ENCODE data around the gene BRPF3.

BRPF3 gene

DNA sequence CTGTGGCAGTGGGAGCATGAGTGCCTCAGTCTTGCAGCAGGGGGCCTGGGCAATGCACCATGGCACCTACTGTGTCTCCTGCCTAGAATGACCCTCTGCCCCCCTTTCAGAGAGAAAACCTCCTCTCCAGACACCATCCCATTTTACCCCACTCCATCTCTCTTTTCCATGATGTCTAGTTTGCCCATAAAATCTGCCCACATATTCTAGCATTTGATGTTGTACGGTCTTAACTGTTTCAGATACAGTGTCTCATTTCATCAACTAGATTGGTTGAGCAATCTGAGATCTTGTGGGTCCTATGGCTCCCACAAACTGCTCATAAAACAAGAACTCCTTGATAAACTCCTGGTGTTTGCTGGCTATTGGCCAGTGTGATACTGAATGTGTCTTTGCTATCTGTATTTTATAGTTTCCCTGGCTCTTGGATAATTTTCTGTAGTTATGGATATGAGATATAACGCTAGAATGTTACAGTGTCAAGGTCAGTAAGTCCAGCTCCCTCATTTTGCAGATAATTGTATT is 81.5 kb downstream of the BRPF3 start:
- Histone ChIP-seq H3K4me1 (ENCODE audit: control insufficient read depth, insufficient read depth, low read length) (no peaks in the 10 kb centered on the region; the same call in 1 of the 2 replicates), H3K36me3 (ENCODE audit: control insufficient read depth, insufficient read depth, low read length) (no peaks in the 10 kb centered on the region), H3K27ac (ENCODE audit: low read length) (no peak overlapping the region), H3K4me3 (ENCODE audit: low read length) (no peak overlapping the region), H3K9me3 (ENCODE audit: control insufficient read depth, insufficient read depth, low read length) (no peaks in the 10 kb centered on the region), H3K27me3 (ENCODE audit: control insufficient read depth, insufficient read depth, low read length) (no peaks in the 10 kb centered on the region)
- DNase-seq (ENCODE audit: low read depth, low spot score) = no peak
- WGBS (ENCODE audit: insufficient coverage, insufficient read length) = no CpG with 5 or more reads among the region's 2 CpGs

DNA sequence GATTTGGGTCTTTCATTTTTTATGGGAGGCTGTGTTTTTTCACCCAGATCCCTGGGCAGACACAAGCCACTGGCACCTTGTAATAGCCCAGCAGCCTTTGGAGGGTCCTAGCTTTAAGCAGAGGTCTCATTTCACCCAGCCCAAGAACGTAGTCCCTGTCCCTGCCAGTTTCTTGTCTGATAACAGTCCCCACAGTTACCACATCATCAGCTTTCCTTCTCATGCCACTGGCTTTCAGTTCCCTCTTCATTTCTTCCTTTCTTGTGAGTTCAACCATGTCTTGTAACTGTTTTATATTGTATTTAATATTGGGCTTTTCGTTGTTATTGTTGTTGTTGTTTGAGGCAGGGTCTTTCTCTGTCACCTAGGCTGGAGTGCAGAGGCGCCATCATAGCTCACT is 83.9 kb downstream of the BRPF3 start:
- Histone ChIP-seq H3K4me1 (ENCODE audit: control insufficient read depth, insufficient read depth, low read length) (no peaks in the 10 kb centered on the region), H3K27ac (ENCODE audit: low read length) (no peak overlapping the region), H3K27me3 (ENCODE audit: control insufficient read depth, insufficient read depth, low read length) (no peaks in the 10 kb centered on the region), H3K36me3 (ENCODE audit: control insufficient read depth, insufficient read depth, low read length) (no peaks in the 10 kb centered on the region), H3K4me3 (ENCODE audit: low read length) (no peak overlapping the region), H3K9me3 (ENCODE audit: control insufficient read depth, insufficient read depth, low read length) (no peaks in the 10 kb centered on the region)
- DNase-seq (ENCODE audit: low read depth, low spot score) = no peak
- WGBS (ENCODE audit: insufficient coverage, insufficient read length) = no CpG with 5 or more reads among the region's 3 CpGs

DNA sequence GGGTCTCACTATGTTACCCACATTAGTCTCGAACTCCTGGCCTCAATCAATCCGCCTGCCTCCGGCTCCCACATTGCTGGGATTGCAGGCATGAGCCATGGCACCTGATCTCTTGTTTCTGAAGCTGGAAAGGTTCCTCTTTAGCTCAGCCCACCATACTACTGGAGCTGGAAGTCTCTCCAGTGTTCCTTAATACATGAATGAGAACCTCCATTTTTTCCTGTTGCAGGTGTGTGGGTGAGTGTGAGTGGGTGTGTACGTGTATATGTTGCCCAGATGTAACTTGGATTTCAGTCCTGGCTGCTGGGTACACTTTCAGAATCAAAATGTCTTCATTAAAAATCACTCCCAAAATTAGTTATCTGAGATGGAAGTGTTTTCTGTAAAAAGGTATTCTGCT is 84.4 kb downstream of the BRPF3 start:
- no peak overlapping the region for H3K4me3 ChIP-seq (ENCODE audit: low read length)
- WGBS (ENCODE audit: insufficient coverage, insufficient read length) = no CpG with 5 or more reads among the region's 4 CpGs

More for the DNA sequence above, 84.4 kb downstream of the BRPF3 start:
- no peaks in the 10 kb centered on the region for H3K4me1 ChIP-seq (ENCODE audit: control insufficient read depth, insufficient read depth, low read length)
- no peak for DNase-seq (ENCODE audit: low read depth, low spot score)
- no peaks in the 10 kb centered on the region for H3K9me3 ChIP-seq (ENCODE audit: control insufficient read depth, insufficient read depth, low read length)
- no peaks in the 10 kb centered on the region for H3K27me3 ChIP-seq (ENCODE audit: control insufficient read depth, insufficient read depth, low read length)
- H3K36me3 ChIP-seq (ENCODE audit: control insufficient read depth, insufficient read depth, low read length) = no peaks in the 10 kb centered on the region
- H3K27ac ChIP-seq (ENCODE audit: low read length) = no peak overlapping the region
